ENCODE data around the gene FMO5. TPM values are rescaled to one million over a fixed set of nuclear protein-coding genes. Genes with fewer than 3 reads are reported as not detected.

FMO5 gene
- total RNA-seq, 1 donor from 2014 or later, result 1.8 TPM

DNA sequence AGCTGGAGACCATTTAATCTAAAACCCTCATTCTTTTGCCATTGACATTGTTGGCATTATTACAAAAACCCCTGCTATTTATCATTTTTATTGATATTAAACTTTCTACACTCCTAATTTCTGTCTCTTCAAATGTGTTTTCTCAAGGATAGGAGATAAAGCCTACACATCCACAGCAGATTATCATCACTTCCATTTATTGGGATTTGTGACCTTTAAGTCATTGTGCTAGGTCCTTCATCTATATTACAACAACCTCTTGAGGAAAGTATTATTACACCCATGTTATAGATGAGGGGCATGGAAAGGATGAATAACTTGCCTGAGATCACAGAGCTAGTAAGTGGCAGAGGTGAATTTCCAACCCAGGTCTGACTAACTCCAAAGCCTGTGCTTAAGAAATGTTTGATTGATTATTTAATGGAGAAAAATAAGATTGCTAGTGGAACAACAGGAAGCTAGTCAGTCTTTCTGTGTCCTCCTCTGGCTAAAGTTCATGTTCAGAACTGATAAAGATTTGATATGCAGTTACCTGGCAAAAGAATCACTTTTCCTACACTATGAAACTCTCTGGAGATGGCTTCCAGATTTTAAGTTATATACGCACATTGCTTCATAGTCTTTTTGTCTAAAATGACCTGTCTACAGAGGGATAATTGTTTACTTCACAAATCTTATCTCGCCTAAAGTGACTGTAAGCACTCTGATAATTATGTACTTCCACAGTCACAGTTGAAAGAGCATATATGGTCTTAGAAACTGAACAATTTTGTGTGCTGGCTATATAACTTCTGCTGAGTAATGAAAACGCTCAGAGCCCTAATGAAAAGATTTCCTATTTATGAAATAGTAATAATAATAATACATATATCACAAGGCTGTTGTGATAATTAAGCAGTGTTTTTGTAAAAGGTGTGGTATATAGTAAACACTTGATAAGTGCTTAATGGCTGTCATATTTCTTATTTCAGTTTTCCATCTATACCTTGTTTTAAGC is 15.0 kb downstream of the FMO5 start:
- Mint-ChIP-seq H3K4me1 (ENCODE audit: low read depth) (peaks cover 12% of the 10 kb centered on the region), H3K4me3 (ENCODE audit: unreplicated experiment) (no peak overlapping the region), H3K27me3 (ENCODE audit: low read depth) (no peaks in the 10 kb centered on the region), H3K9me3 (ENCODE audit: low read depth) (no peaks in the 10 kb centered on the region), H3K27ac (ENCODE audit: unreplicated experiment) (no peak overlapping the region), H3K36me3 (ENCODE audit: low read depth) (peaks cover 1% of the 10 kb centered on the region)
- TF ChIP-seq, protein P1, sequence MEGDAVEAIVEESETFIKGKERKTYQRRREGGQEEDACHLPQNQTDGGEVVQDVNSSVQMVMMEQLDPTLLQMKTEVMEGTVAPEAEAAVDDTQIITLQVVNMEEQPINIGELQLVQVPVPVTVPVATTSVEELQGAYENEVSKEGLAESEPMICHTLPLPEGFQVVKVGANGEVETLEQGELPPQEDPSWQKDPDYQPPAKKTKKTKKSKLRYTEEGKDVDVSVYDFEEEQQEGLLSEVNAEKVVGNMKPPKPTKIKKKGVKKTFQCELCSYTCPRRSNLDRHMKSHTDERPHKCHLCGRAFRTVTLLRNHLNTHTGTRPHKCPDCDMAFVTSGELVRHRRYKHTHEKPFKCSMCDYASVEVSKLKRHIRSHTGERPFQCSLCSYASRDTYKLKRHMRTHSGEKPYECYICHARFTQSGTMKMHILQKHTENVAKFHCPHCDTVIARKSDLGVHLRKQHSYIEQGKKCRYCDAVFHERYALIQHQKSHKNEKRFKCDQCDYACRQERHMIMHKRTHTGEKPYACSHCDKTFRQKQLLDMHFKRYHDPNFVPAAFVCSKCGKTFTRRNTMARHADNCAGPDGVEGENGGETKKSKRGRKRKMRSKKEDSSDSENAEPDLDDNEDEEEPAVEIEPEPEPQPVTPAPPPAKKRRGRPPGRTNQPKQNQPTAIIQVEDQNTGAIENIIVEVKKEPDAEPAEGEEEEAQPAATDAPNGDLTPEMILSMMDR (IDR thresholded peaks at IDR 0.05), result no peak
- no peak for DNase-seq (ENCODE audit: low spot score)

DNA sequence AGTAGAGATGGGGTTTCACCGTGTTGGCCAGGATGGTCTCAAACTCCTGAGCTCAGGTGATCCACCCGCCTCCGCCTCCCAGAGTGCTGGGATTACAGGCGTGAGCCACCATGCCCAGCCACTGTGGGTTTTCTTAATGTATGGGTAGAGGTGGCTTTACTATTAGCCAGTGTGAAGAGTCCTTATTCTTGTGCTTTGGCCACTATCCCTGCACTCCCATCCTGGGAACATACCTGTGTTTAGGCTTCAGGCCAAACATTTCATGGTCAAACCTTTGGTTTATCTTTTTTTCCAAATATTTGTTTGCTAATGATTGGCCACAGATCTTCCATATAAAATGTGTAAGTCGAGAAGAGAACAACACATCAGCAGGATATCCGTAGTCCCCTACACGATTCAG is 16.5 kb downstream of the FMO5 start:
- H3K27me3 Mint-ChIP-seq (ENCODE audit: low read depth), result no peaks in the 10 kb centered on the region
- DNase-seq (ENCODE audit: low spot score), result no peak
- no peaks in the 10 kb centered on the region for H3K9me3 Mint-ChIP-seq (ENCODE audit: low read depth)
- no peak overlapping the region for H3K4me3 Mint-ChIP-seq (ENCODE audit: unreplicated experiment)
- TF ChIP-seq, protein P1 (IDR thresholded peaks at IDR 0.05), result no peak
- H3K27ac Mint-ChIP-seq (ENCODE audit: unreplicated experiment), result no peak overlapping the region
- peaks cover 5% of the 10 kb centered on the region for H3K36me3 Mint-ChIP-seq (ENCODE audit: low read depth)
- H3K4me1 Mint-ChIP-seq (ENCODE audit: low read depth), result no peaks in the 10 kb centered on the region

DNA sequence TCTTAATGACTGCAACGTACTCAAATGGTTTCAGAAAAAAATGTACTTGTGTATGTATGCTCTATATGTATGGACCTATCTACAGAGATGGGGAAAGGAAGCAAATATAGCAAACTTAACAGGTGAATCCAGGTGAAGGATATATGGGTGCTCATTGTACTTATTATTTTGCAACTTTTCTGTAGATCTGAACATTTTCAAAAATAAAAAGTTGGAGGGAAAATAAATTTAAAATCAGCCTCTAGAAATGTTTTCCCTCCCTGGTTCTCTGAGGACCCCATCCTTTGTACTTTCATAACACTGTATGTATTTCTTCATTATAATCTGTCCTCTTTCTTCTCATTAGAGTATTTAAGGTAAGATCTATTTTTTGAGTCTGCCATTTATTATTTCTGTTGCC is 17.9 kb downstream of the FMO5 start:
- H3K4me1 Mint-ChIP-seq (ENCODE audit: low read depth), result no peaks in the 10 kb centered on the region
- H3K9me3 Mint-ChIP-seq (ENCODE audit: low read depth), result no peaks in the 10 kb centered on the region
- H3K36me3 Mint-ChIP-seq (ENCODE audit: low read depth), result peaks cover 5% of the 10 kb centered on the region
- H3K4me3 Mint-ChIP-seq (ENCODE audit: unreplicated experiment), result no peak overlapping the region
- TF ChIP-seq, protein P1 (IDR thresholded peaks at IDR 0.05), result no peak
- no peak for DNase-seq (ENCODE audit: low spot score)
- no peaks in the 10 kb centered on the region for H3K27me3 Mint-ChIP-seq (ENCODE audit: low read depth)
- no peak overlapping the region for H3K27ac Mint-ChIP-seq (ENCODE audit: unreplicated experiment)

DNA sequence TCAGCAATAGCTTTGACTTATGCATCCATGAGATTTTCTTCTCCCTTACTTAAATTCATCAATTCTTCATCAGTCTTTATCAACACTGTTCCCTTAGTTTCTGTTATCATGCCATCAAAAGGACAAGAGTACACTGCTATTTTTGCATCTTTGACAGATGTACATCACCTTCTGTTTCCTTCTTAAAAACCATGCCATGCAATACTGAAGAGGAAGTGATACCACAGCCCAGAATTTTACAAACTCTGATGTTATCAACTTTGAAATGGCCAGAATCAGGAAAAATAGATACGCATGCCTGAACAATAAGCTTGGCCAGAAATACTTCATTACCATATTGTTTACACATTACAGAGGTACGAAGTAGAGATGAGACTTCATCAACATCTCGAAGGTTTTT is 21.1 kb downstream of the FMO5 start:
- Mint-ChIP-seq H3K27me3 (ENCODE audit: low read depth) (no peaks in the 10 kb centered on the region), H3K4me3 (ENCODE audit: unreplicated experiment) (no peak overlapping the region), H3K27ac (ENCODE audit: unreplicated experiment) (no peak overlapping the region), H3K36me3 (ENCODE audit: low read depth) (peaks cover 4% of the 10 kb centered on the region), H3K4me1 (ENCODE audit: low read depth) (no peaks in the 10 kb centered on the region), H3K9me3 (ENCODE audit: low read depth) (no peaks in the 10 kb centered on the region)
- TF ChIP-seq, protein P1 (IDR thresholded peaks at IDR 0.05), result no peak
- no peak for DNase-seq (ENCODE audit: low spot score)

DNA sequence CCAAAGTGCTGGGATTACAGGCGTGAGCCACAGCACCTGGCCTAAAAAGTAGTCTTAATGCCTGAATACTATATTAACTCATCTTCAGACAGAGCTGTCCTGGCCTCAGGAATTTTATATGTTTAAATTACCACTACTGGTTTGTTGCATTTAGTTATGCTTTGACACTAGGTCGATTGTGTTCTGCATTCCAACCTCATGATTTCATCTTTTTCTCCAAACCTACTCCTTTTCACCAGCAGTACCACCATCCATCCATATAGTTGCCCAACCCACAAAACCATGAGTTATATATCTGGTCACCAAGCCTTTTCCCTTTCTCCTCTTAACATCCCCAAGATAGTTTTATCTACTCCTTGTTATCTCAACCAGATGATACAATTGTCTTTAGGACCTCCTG is 22.6 kb downstream of the FMO5 start:
- peaks cover 4% of the 10 kb centered on the region for H3K36me3 Mint-ChIP-seq (ENCODE audit: low read depth)
- H3K9me3 Mint-ChIP-seq (ENCODE audit: low read depth), result no peaks in the 10 kb centered on the region
- no peaks in the 10 kb centered on the region for H3K4me1 Mint-ChIP-seq (ENCODE audit: low read depth)
- no peaks in the 10 kb centered on the region for H3K27me3 Mint-ChIP-seq (ENCODE audit: low read depth)
- no peak overlapping the region for H3K27ac Mint-ChIP-seq (ENCODE audit: unreplicated experiment)
- no peak for DNase-seq (ENCODE audit: low spot score)
- TF ChIP-seq, protein P1 (IDR thresholded peaks at IDR 0.05), result no peak
- no peak overlapping the region for H3K4me3 Mint-ChIP-seq (ENCODE audit: unreplicated experiment)

All from chondrocyte (in vitro differentiated cells).